Transverse colon (tissue), 4 donors: ENCODE measurements around the gene TUBB.

ENCODE experiments used
- POLR2A ChIP-seq: fragments of 450-650 bp; IDR thresholded peaks from one replicate; pipeline ENCODE4 v1.6.1; 2016; ENCODE audit warnings: antibody characterized with exemption, mild to moderate bottlenecking, moderate library complexity
- POLR2AphosphoS5 ChIP-seq, 3 donors: sonication (generic); formaldehyde crosslinking; IDR thresholded peaks; one replicate each; pipeline ENCODE4 v1.6.1; 2016; ENCODE audit warnings: antibody characterized with exemption in 3 of 3
- TF ChIP-seq, protein P1 (sequence below), 5 experiments: fragments of 200-600 bp in 3 of 5; fragments of 450-650 bp in 2 of 5; sonication (generic) in 3 of 5; IDR thresholded peaks; 1 replicate in 2 of 5; 2 replicates in 3 of 5; pipeline ENCODE4 v1.5.1; 2016 to 2017; ENCODE audit warnings: antibody characterized with exemption in 5 of 5, inconsistent platforms in 3 of 5, mild to moderate bottlenecking in 2 of 5, moderate library complexity in 1 of 5

DNA sequence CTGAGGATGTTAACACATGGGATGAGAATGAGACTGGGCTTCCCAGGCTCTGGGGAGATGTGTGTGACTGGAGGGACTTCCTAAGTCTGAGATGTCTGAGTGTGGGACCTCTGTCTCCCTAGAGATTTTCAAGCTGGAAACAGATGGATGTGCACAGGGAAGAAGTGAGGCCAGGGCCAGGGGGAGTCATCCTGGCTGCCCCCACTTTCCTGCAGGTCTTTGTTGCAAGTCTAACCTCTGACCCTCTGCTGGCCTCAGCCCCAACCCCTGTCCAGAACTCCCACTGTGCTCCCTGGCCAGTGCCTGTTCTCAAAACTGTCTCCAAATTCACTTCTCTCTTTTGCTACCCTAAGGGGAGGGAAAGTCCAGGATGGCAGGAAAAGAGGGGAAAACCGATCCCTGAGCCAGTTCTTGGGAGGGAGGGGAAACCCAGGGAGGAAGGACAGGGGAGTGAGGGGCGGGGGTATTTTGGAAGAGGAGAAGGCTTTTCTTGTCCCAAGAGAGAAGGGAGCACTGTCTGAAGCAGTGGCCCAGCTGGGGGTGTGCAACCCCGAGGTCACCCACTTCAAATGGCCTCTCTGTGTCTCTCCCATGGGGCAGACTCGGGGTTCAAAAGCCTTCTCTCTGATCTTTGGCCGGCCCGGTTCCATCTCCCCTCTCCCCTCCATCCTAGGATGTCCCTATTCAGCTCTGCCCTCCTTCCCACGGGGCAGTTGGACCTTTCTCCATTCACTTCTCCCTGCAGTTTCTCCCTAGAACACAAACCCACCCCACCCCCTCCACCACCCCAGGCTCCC lies 36.8 kb upstream of the TUBB start:
- TF ChIP-seq, protein P1, sequence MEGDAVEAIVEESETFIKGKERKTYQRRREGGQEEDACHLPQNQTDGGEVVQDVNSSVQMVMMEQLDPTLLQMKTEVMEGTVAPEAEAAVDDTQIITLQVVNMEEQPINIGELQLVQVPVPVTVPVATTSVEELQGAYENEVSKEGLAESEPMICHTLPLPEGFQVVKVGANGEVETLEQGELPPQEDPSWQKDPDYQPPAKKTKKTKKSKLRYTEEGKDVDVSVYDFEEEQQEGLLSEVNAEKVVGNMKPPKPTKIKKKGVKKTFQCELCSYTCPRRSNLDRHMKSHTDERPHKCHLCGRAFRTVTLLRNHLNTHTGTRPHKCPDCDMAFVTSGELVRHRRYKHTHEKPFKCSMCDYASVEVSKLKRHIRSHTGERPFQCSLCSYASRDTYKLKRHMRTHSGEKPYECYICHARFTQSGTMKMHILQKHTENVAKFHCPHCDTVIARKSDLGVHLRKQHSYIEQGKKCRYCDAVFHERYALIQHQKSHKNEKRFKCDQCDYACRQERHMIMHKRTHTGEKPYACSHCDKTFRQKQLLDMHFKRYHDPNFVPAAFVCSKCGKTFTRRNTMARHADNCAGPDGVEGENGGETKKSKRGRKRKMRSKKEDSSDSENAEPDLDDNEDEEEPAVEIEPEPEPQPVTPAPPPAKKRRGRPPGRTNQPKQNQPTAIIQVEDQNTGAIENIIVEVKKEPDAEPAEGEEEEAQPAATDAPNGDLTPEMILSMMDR (IDR thresholded peaks at IDR 0.05): no peak
- TF ChIP-seq POLR2AphosphoS5 (IDR thresholded peaks at IDR 0.05) (no peak), POLR2A (no peak)
